Activated gamma-delta T cell treated with Interleukin-2 at 50 U/mL for 16 hours (primary cell): ENCODE measurements around the gene SUN3.
"Not testable (repeated sequence)": the region's sequence is repeated elsewhere in the genome, so short reads cannot be mapped to it uniquely, and the experiment has no call there.

ENCODE experiments used
- DNase-seq: peaks from one replicate; pipeline ENCODE4 v3.0.0-alpha.2; 2020

Gene SUN3

DNA sequence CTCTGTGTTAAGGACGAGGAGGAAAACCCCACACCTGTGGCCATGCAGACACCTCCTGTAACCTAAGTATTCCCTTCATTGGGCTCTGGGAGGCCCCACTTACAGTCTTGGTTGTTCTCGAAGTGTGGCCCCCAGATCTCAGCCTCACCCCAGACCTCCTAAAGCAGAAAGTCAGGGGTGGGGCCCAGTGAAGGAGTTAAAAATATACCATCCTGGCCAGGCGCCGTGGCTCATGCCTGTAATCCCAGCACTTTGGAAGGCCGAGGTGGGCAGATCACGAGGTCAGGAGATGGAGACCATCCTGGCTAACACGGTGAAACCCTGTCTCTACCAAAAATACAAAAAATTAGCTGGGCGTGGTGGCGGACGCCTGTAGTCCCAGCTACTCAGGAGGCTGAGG is 86.3 kb downstream of the SUN3 start:
- DNase-seq, result not testable (repeated sequence)

DNA sequence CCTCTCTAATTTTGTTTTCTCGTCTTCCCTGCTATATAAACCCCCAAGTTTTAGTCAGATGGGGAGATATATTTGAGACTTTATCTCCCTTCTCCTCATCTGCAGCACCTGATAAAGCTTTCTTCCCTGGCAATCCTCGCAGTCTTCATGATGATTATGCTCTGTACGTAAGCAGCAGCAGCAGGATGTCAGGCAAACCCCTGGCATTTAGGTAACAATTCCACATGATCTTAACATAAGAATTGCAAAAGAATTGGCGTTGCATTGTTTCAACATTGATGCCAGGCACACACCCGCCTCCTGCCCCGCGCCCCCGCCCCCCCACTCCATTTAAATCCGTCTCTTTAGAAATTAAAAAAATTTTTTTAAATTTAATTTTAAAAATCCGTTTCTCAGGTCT is 86.8 kb downstream of the SUN3 start:
- DNase-seq, result no peak

DNA sequence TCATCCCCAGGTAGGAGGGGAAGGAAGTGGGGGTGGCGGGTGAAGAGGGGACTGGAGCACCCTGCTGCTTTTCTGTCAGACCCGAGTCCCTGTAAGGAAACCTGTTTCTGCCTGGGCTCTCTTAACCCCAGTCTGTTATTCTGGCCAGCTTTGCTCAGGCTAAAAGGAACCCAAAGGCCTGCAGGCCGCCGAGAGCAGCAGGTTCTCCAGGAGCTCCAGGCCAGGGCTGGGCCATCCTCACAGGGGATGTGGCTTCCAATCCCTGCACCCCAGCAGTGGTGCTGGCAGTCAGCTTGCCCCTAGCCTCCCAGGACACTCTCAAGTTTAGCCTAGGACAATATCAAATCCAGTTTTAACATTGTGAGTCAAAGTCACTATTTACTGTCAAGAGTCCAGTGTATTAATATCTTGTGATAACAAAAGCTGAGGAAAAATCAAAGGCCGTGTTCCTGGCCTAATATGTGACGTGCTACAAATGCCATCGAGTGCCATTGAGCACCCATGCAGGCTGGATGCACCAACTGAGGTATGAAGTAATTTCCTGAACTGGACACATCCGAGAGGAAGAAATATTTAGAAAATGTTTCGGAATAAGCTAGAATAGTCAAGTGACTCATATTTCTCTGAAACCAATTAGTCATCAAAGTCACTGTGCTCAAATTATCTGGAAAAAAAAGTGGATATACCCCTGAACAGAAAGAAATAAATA is 87.6 kb downstream of the SUN3 start:
- DNase-seq, result no peak

DNA sequence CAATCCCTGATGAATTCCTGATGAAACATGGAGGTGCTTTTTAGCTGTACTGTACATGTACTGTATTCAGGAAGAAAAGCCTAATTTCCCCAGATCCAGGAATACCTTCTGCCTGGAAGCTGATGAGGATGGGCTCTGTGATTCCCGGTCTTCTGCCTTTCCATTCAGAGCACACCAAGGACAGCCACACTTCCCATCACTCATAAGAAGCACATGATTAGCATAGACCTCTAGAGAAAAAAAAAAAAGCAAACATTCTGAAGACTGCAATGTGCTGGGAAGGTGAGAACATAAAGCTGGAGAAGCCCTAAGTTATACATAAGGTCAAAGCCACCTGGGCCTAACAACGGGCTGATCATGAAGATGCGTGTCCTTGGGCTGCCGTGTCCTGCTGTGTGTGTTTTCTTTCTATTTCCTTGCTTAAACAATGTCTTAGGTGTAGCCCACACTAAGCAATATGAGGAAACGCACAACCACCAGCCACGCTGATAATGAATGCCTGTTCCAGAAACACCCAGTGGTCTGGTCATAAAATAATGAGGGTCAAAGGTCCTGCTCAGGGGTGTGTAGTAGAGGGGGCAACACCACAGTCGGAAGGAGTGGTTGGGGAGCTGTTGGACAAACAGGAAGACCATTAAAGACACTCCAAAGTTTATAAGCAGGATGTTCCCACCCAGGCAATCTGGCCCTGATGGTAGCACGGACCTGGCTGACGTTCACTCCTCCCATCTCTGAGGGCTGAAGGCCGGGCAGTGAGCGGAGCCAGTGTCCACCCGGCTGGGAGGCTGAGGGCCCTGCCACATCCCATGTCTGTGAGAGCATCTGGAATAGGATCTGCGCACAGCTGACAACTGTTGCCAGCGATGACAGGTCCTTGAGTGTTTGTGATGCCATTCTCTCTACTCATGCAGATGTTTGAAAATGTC is 88.6 kb downstream of the SUN3 start:
- DNase-seq, result no peak

DNA sequence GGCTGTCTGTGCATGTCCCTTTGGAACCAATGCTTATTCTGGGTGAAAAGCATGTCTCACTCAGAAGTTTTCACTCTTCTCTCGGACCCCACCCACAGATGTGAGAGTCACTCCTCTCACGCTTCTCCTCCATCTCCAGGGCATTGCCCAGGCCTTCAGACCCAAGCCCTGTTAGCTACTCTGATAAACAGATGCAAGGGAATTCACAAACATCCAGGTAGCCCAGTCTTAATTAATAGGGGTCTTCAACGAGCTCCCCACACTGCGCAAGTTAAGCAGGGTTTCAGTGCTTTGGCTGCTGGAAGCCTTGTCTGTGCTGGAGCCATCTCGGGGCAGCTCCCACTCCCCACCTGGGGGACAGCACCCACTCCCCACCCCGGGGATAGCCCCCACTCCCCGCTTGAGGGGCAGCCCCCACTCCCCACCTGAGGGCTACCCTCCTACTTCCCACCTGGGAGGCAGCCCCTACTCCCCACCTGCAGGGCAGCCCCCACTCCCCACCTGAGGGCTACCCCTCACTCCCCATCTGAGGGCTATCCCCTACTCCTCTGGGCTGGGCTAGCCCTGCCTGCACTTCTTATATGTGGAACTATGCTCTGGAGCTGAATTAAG is 89.4 kb downstream of the SUN3 start:
- no peak for DNase-seq

DNA sequence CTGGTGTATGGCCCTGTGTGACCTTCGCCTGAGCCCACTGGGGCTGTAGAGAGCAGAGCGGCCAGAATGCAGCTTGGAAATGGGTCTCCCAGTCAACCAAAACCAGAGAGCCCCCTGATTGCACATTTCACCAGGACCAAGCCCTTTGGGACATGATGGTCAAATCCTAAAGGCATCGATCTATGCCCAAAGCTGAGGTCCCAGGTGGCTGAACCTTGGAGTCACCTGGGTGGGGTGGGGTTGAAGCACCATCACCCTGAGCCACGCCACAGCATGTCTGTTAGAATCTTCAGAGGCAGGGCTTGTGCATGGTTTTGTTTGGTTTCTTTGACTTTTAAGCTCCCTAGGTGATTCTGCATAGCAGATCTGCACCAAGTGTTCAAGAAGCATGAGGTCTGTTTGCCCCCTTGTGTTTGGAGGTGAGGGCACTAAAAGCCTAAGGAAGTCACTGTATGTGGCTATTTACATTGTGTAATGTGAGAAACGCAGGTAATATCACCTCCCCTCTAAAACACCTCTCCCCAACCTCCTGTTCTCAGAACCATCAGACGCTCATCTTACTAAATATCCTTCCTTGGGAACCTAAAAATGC is 90.2 kb downstream of the SUN3 start:
- no peak for DNase-seq

DNA sequence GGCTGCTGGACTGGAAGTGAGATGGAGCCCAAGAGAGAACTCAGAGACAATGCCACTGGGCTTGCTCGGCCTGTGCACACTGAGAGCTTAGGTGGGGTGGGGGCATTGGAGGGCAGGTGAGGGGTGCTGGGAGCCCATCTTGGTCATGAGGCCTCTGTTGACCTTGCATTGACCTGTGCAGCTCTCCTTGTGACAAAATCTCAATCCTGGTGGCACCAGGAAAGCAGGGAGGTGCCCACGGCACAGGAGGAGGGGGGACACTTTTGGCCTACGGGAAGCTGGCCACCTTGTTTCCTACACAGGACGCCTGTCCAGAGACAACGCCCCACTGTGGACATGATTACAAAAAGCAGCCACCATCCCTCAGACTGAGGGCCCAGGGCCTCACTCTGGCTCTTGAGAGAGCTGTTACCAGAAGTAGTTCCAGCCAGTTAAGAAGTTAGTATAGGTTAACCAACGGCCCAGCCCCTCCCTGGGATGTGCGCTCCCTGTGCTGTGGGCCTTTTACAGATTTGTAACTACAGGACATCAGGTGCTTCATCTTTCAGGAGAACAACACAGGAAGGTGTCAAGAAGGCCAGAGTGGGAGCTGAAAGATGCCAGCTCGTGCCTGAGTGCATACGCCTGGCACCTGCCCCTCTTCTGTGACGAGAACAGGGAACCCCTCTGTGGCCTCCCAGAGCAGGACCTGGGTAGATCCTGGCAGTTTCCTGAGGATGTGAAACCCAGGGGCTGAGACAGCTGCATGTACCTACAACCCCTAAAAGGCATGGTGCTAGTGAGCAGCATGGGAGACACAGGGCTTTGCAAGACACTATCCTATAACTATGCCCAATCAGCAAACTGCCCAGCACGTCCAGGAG is 91.0 kb downstream of the SUN3 start:
- no peak for DNase-seq
